Skeletal muscle tissue (tissue), 1 donor: ENCODE results near the gene ZNF846. TPM values are rescaled to one million over a fixed set of nuclear protein-coding genes. Genes with fewer than 3 reads are reported as not detected.

Source experiments
- total RNA-seq: library from RNA; depleted of rRNA; stranded (reverse); fragments of >200 nt; gene quantifications from one replicate; pipeline ENCODE4 v1.2.3, GENCODE V29; 2014

Gene ZNF846
- total RNA-seq, 1 donor from 2014 or later, result 15.1 TPM

Other genes with a start within 250 kb of the ZNF846 start
- gene ZNF426, start 230.1 kb downstream of the ZNF846 start, total RNA-seq, result 20.4 TPM
- gene ZNF121, start 184.2 kb downstream of the ZNF846 start, total RNA-seq, result 26.6 TPM
- 36.5 TPM for gene ZNF561, start 147.5 kb downstream of the ZNF846 start, total RNA-seq
- 38.1 TPM for gene ZNF562, start 93.6 kb downstream of the ZNF846 start, total RNA-seq
- gene FBXL12, start 50.3 kb upstream of the ZNF846 start, total RNA-seq, result 10.4 TPM
- gene UBL5, start 59.2 kb upstream of the ZNF846 start, total RNA-seq, result 133 TPM
- gene PIN1, start 66.6 kb upstream of the ZNF846 start, total RNA-seq, result 58.5 TPM
- gene OLFM2, start 167.8 kb upstream of the ZNF846 start, total RNA-seq, result 18.8 TPM
- 43.3 TPM for gene COL5A3, start 241.8 kb upstream of the ZNF846 start, total RNA-seq
- not detected for gene RDH8, start 244.7 kb upstream of the ZNF846 start, total RNA-seq